SU-DHL-6 (cell line): ENCODE measurements around the gene LRP1B.

ENCODE experiments used
- EZH2phosphoT487 ChIP-seq: fragments of 200-600 bp; sonication (generic), shearing (Covaris generic); conservative IDR thresholded peaks from 2 replicates; pipeline ENCODE4 v1.6.1; 2018; ENCODE audit warnings: mild to moderate bottlenecking, antibody characterized with exemption, low read length, moderate library complexity, mixed read lengths
- TF ChIP-seq, protein P1 (sequence below): fragments of 200-600 bp; sonication (generic); IDR thresholded peaks from one replicate; pipeline ENCODE4 v1.5.1; 2017; ENCODE audit warnings: antibody characterized with exemption, mild to moderate bottlenecking, low read length, moderate library complexity; ENCODE audit not compliant: insufficient read depth, poor library complexity, severe bottlenecking

GRCh38 chr2:141736466-141736865, 394.4 kb downstream of the LRP1B start:
- TF ChIP-seq, protein P1, sequence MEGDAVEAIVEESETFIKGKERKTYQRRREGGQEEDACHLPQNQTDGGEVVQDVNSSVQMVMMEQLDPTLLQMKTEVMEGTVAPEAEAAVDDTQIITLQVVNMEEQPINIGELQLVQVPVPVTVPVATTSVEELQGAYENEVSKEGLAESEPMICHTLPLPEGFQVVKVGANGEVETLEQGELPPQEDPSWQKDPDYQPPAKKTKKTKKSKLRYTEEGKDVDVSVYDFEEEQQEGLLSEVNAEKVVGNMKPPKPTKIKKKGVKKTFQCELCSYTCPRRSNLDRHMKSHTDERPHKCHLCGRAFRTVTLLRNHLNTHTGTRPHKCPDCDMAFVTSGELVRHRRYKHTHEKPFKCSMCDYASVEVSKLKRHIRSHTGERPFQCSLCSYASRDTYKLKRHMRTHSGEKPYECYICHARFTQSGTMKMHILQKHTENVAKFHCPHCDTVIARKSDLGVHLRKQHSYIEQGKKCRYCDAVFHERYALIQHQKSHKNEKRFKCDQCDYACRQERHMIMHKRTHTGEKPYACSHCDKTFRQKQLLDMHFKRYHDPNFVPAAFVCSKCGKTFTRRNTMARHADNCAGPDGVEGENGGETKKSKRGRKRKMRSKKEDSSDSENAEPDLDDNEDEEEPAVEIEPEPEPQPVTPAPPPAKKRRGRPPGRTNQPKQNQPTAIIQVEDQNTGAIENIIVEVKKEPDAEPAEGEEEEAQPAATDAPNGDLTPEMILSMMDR: no peak
- no peak for TF ChIP-seq EZH2phosphoT487
